HepG2 (cell line): ENCODE measurements around the gene JCAD. TPM values are rescaled to one million over a fixed set of nuclear protein-coding genes. Genes with fewer than 3 reads are reported as not detected.

Source experiments
- ATAC-seq: fragments of 200-7000 bp; cut with Tn5 transposase; 3 replicates; pipeline ENCODE4 v1.9.1; 2020; ENCODE audit warnings: mild to moderate bottlenecking, moderate library complexity
- BruUV-seq: library from RNA; stranded (reverse); fragments of 400-500 nt; replicated peaks from 2 replicates; lab custom pipeline; 2021; lab: Mats Ljungman, UMichigan
- CTCF ChIA-PET: fragments of 300-600 bp; formaldehyde crosslinking; extraction: SDS; loops from one replicate; lab custom pipeline; 2021; ENCODE audit warnings: low total read pairs, inconsistent platforms, low intra/inter-chr PET ratio; lab: Yijun Ruan, JAX
- POLR2A ChIA-PET: fragments of 350-600 bp; sonication (Branson Sonifier 250); formaldehyde crosslinking; loops from one replicate; lab custom pipeline; 2020; ENCODE audit warnings: antibody characterized with exemption, inconsistent platforms; lab: Yijun Ruan, JAX
- DNase-seq: peaks from one replicate; pipeline ENCODE4 v3.0.0-alpha.2; 2015; ENCODE audit warnings: low spot score
- FAIRE-seq: peaks from 3 replicates; lab custom pipeline; 2011; peaks lifted over from hg19 to GRCh38; lab: Jason Lieb, UNC
- H2AFZ ChIP-seq: one replicate; pipeline ENCODE4 v1.6.1; 2011; ENCODE audit warnings: low read length, inconsistent platforms
- H3K27ac ChIP-seq: fragments of 300-600 bp; 3 replicates; pipeline ENCODE4 v1.8.0; 2011; ENCODE audit warnings: mixed run types, mild to moderate bottlenecking, mixed read lengths, low read length, inconsistent platforms; ENCODE audit not compliant: insufficient read depth; ENCODE audit errors: extremely low read length
- H3K27me3 ChIP-seq, 2 experiments: fragments of 200-600 bp in 1 of 2; 2 replicates in 1 of 2; 3 replicates in 1 of 2; pipeline versions ENCODE4 v1.6.0 to v1.8.0; 2011; ENCODE audit warnings: low read length in 2 of 2, mild to moderate bottlenecking in 2 of 2, moderate library complexity in 2 of 2, inconsistent platforms in 1 of 2; ENCODE audit not compliant: insufficient read depth in 2 of 2, control insufficient read depth in 1 of 2
- H3K36me3 ChIP-seq, 2 experiments: fragments of 200-600 bp in 1 of 2; replicated peaks in 1 of 2; 2 replicates in 1 of 2; 3 replicates in 1 of 2; pipeline versions ENCODE4 v1.5.1 to v1.8.0; 2011; ENCODE audit warnings: low read length in 2 of 2, inconsistent platforms in 1 of 2; ENCODE audit not compliant: insufficient read depth in 2 of 2, control insufficient read depth in 1 of 2
- H3K4me1 ChIP-seq: 2 replicates; pipeline ENCODE4 v1.5.1; 2012; ENCODE audit warnings: low read length, inconsistent platforms; ENCODE audit not compliant: insufficient read depth
- H3K4me2 ChIP-seq: 2 replicates; pipeline ENCODE4 v1.6.0; 2011; ENCODE audit warnings: low read depth, low read length, inconsistent platforms
- H3K4me3 ChIP-seq, 3 experiments: fragments of 200-600 bp in 1 of 3; sonication (generic), shearing (Covaris generic) in 1 of 3; replicated peaks in 1 of 3; 2 replicates each; pipeline ENCODE4 v1.5.1; 2011 to 2016; ENCODE audit warnings: low read length in 3 of 3, inconsistent platforms in 2 of 3, low read depth in 2 of 3, mild to moderate bottlenecking in 2 of 3, control low read depth in 1 of 3, mixed read lengths in 1 of 3; ENCODE audit not compliant: insufficient read depth in 1 of 3
- H3K79me2 ChIP-seq: one replicate; pipeline ENCODE4 v1.6.1; 2011; ENCODE audit warnings: low read length, inconsistent platforms; ENCODE audit not compliant: insufficient read depth
- H3K9ac ChIP-seq: 2 replicates; pipeline ENCODE4 v1.6.0; 2011; ENCODE audit warnings: mild to moderate bottlenecking, low read depth, low read length, inconsistent platforms; ENCODE audit not compliant: insufficient read depth
- H3K9me3 ChIP-seq: 2 replicates; pipeline ENCODE4 v1.5.1; 2012; ENCODE audit warnings: mild to moderate bottlenecking, low read length
- H4K20me1 ChIP-seq: 2 replicates; pipeline ENCODE4 v1.6.0; 2011; ENCODE audit warnings: inconsistent platforms, mild to moderate bottlenecking, low read length, moderate library complexity; ENCODE audit not compliant: insufficient read depth
- AGO1 ChIP-seq: fragments of 200-400 bp; formaldehyde crosslinking; IDR thresholded peaks from 2 replicates; pipeline ENCODE4 v1.6.1; 2017; ENCODE audit warnings: mild to moderate bottlenecking, low read depth, low read length, moderate library complexity; ENCODE audit not compliant: poor library complexity, severe bottlenecking
- PAWR ChIP-seq: sonication (generic); formaldehyde crosslinking; IDR thresholded peaks from 2 replicates; pipeline ENCODE4 v1.4.0; 2020; ENCODE audit warnings: missing genetic modification reagents, mild to moderate bottlenecking, borderline replicate concordance
- RELA ChIP-seq: sonication (generic); formaldehyde crosslinking; IDR thresholded peaks from 2 replicates; pipeline ENCODE4 v1.4.0; 2020; ENCODE audit warnings: missing genetic modification reagents
- RERE ChIP-seq: IDR thresholded peaks from 2 replicates; pipeline ENCODE4 v1.6.1; 2016; ENCODE audit warnings: low read depth, missing genetic modification reagents, missing compliant biosample characterization
- RFXANK ChIP-seq: IDR thresholded peaks from 2 replicates; pipeline ENCODE4 v1.6.1; 2016
- SKI ChIP-seq: fragments of 450-650 bp; IDR thresholded peaks from one replicate; pipeline ENCODE4 v1.6.1; 2018; ENCODE audit warnings: mild to moderate bottlenecking; ENCODE audit not compliant: partially characterized antibody
- TARDBP ChIP-seq: sonication (generic); formaldehyde crosslinking; IDR thresholded peaks from 2 replicates; pipeline ENCODE4 v1.8.0; 2022; ENCODE audit warnings: mild to moderate bottlenecking, missing genetic modification reagents
- ZBTB38 ChIP-seq: sonication (generic); formaldehyde crosslinking; IDR thresholded peaks from 2 replicates; pipeline ENCODE4 v1.5.1; 2020; ENCODE audit warnings: mild to moderate bottlenecking, missing genetic modification reagents
- ZMYM4 ChIP-seq: sonication (generic); formaldehyde crosslinking; IDR thresholded peaks from 2 replicates; pipeline ENCODE4 v1.8.1; 2023; ENCODE audit warnings: mild to moderate bottlenecking, missing genetic modification reagents
- WGBS: methylation state at CpG from one replicate; pipeline ENCODE4 v1.1.6; 2017; ENCODE audit warnings: low lambda C conversion rate; 5-methylcytosine and 5-hydroxymethylcytosine counted together
- in situ Hi-C: cut with HindIII; loops from 2 replicates; pipeline ENCODE4 v1.10.0; 2017; ENCODE audit warnings: low pct_unique_long_range_greater_than_20kb; ENCODE audit not compliant: extremely low pct_ligation_motif_present
- intact Hi-C: fragments of 100-400 bp; cut with micrococcal nuclease; formaldehyde crosslinking; loops from one replicate; pipeline ENCODE4 v1.10.0; 2022; ENCODE audit not compliant: unreplicated experiment
- polyA plus RNA-seq, 8 experiments: library from polyadenylated mRNA; depleted of rRNA in 3 of 8; stranded (reverse) in 7 of 8; unstranded in 1 of 8; fragments of >200 nt; fragmentation: Illumina TruSeq in 4 of 8; extraction: Trizol in 4 of 8; gene quantifications; 2 replicates each; pipeline versions ENCODE4 v1.2.1 to v1.2.3, GENCODE V29; 2011 to 2016; ENCODE audit warnings: low read depth in 4 of 8, missing spikeins in 1 of 8, mixed read lengths in 1 of 8; ENCODE audit not compliant: insufficient read depth in 1 of 8
- total RNA-seq, 5 experiments: library from RNA; depleted of rRNA; stranded (reverse); fragments of >200 nt; fragmentation: Illumina TruSeq; extraction: Trizol; gene quantifications; 2 replicates each; pipeline ENCODE4 v1.2.3, GENCODE V29; 2016; ENCODE audit warnings: low read depth in 1 of 5

Gene JCAD
- total and polyA plus RNA-seq, 2 of the 13 experiments (the other 11 are each of a cell fraction or from before 2014, with no cell fraction given): 0.04 to 0.08 TPM

GRCh38 chr10:30048768-30049517 lies 10.4 kb downstream of the JCAD start:
- WGBS: 70% methylated on average over 18 of the region's 18 CpGs
- intact Hi-C loops (no loop called here), in situ Hi-C loops (no loop called here)
- TF ChIP-seq ZBTB38 (CRISPR knock-in tag) (no peak), TARDBP (CRISPR knock-in tag) (no peak), PAWR (CRISPR knock-in tag) (no peak), ZMYM4 (no peak), RELA (no peak), AGO1 (no peak), SKI (no peak), RERE (CRISPR knock-in tag) (no peak), RFXANK (CRISPR knock-in tag) (no peak)
- ChIA-PET POLR2A (no interaction called here), CTCF (no interaction called here)
- no peak for DNase-seq
- Histone ChIP-seq H4K20me1 (no peaks in the 10 kb centered on the region), H3K4me2 (no peak overlapping the region), H3K9ac (no peak overlapping the region), H3K27me3 (no peaks in the 10 kb centered on the region; a peak in 1 of 5 replicates), H3K9me3 (no peaks in the 10 kb centered on the region), H3K4me3 (no peak overlapping the region), H3K4me1 (peaks cover 10% of the 10 kb centered on the region; the same call in 1 of the 2 replicates), H3K79me2 (no peaks in the 10 kb centered on the region), H2AFZ (no peak overlapping the region), H3K36me3 (no peaks in the 10 kb centered on the region), H3K27ac (no peak overlapping the region)
- no peak for ATAC-seq
- no TSS peak for BruUV-seq
- FAIRE-seq: no peak
